Panc1 (cell line): ENCODE data around the gene CCDC102A. TPM values are rescaled to one million over a fixed set of nuclear protein-coding genes. Genes with fewer than 3 reads are reported as not detected.

Source experiments
- ATAC-seq: fragments of 200-7000 bp; cut with Tn5 transposase; 2 replicates; pipeline ENCODE4 v1.9.1; 2020; ENCODE audit warnings: mild to moderate bottlenecking, moderate library complexity
- BruUV-seq: library from RNA; stranded (reverse); fragments of 400-500 nt; replicated peaks from 2 replicates; lab custom pipeline; 2021; lab: Mats Ljungman, UMichigan
- CTCF ChIA-PET: fragments of 300-600 bp; sonication (Branson Sonifier 250); formaldehyde crosslinking; loops from one replicate; lab custom pipeline; 2022; ENCODE audit warnings: antibody characterized with exemption; lab: Charles Lee
- POLR2A ChIA-PET: fragments of 300-600 bp; sonication (Branson Sonifier 250); formaldehyde crosslinking; loops from one replicate; lab custom pipeline; 2022; ENCODE audit warnings: antibody characterized with exemption; lab: Charles Lee
- DNase-seq: peaks from one replicate; pipeline ENCODE4 v3.0.0-alpha.2; 2010; ENCODE audit warnings: low read depth, low spot score
- H3K27ac ChIP-seq: 2 replicates; pipeline ENCODE4 v1.5.1; 2011; ENCODE audit warnings: mild to moderate bottlenecking, low read length, inconsistent platforms
- H3K27me3 ChIP-seq: fragments of 200-500 bp; sonication (Bioruptor generic); 2 replicates; pipeline ENCODE4 v1.6.0; 2014; ENCODE audit warnings: low read length, inconsistent platforms; ENCODE audit not compliant: control insufficient read depth, insufficient read depth
- H3K36me3 ChIP-seq: fragments of 200-500 bp; sonication (Bioruptor generic); 2 replicates; pipeline ENCODE4 v1.5.1; 2014; ENCODE audit warnings: inconsistent platforms, mild to moderate bottlenecking, low read length, moderate library complexity; ENCODE audit not compliant: control insufficient read depth, insufficient read depth
- H3K4me1 ChIP-seq: 2 replicates; pipeline ENCODE4 v1.5.1; 2011; ENCODE audit warnings: inconsistent platforms, mild to moderate bottlenecking, low read length, moderate library complexity; ENCODE audit not compliant: control insufficient read depth, insufficient read depth
- H3K4me3 ChIP-seq, 2 experiments: 2 replicates each; pipeline ENCODE4 v1.5.1; 2011 to 2012; ENCODE audit warnings: low read depth in 2 of 2, low read length in 2 of 2, mild to moderate bottlenecking in 2 of 2, inconsistent platforms in 1 of 2, moderate library complexity in 1 of 2
- H3K9me3 ChIP-seq: fragments of 200-500 bp; sonication (Bioruptor generic); 2 replicates; pipeline ENCODE4 v1.5.1; 2014; ENCODE audit warnings: low read depth, mild to moderate bottlenecking, inconsistent platforms, low read length, moderate library complexity; ENCODE audit not compliant: control insufficient read depth, insufficient read depth
- POLR2AphosphoS5 ChIP-seq: IDR thresholded peaks from 2 replicates; pipeline ENCODE4 v1.6.1; 2012; ENCODE audit warnings: mild to moderate bottlenecking, low read depth, low read length, moderate library complexity
- SIN3A ChIP-seq: IDR thresholded peaks from 2 replicates; pipeline ENCODE4 v1.6.1; 2012; ENCODE audit warnings: low read depth, mild to moderate bottlenecking, low read length, moderate library complexity, borderline replicate concordance; ENCODE audit not compliant: insufficient read depth
- TCF7L2 ChIP-seq: IDR thresholded peaks from 2 replicates; pipeline ENCODE4 v1.6.1; 2011; ENCODE audit warnings: mild to moderate bottlenecking, low read depth, low read length, inconsistent platforms
- in situ Hi-C: cut with HindIII; loops from 2 replicates; pipeline ENCODE4 v1.10.0; 2016; ENCODE audit warnings: low sequenced_read_pairs, low pct_unique_long_range_greater_than_20kb
- intact Hi-C: fragments of 100-400 bp; cut with micrococcal nuclease; formaldehyde crosslinking; loops from one replicate; pipeline ENCODE4 v1.10.0; 2022; ENCODE audit not compliant: unreplicated experiment
- total RNA-seq: library from RNA; stranded (reverse); gene quantifications from one replicate; pipeline ENCODE4 v1.2.1, GENCODE V29; 2021; ENCODE audit not compliant: unreplicated experiment
- TF ChIP-seq, protein P1 (sequence below), 2 experiments: IDR thresholded peaks; 2 replicates each; pipeline ENCODE4 v1.6.1; 2011 to 2012; ENCODE audit warnings: low read depth in 2 of 2, control low read depth in 1 of 2, low read length in 1 of 2, mild to moderate bottlenecking in 1 of 2, moderate library complexity in 1 of 2; ENCODE audit not compliant: insufficient read depth in 1 of 2
- TF ChIP-seq, protein P2 (sequence below): fragments of 450-650 bp; IDR thresholded peaks from 2 replicates; pipeline ENCODE4 v1.5.1; 2017; ENCODE audit warnings: mild to moderate bottlenecking

CCDC102A gene
- total RNA-seq, 1 experiment from 2014 or later, result 12.9 TPM

DNA sequence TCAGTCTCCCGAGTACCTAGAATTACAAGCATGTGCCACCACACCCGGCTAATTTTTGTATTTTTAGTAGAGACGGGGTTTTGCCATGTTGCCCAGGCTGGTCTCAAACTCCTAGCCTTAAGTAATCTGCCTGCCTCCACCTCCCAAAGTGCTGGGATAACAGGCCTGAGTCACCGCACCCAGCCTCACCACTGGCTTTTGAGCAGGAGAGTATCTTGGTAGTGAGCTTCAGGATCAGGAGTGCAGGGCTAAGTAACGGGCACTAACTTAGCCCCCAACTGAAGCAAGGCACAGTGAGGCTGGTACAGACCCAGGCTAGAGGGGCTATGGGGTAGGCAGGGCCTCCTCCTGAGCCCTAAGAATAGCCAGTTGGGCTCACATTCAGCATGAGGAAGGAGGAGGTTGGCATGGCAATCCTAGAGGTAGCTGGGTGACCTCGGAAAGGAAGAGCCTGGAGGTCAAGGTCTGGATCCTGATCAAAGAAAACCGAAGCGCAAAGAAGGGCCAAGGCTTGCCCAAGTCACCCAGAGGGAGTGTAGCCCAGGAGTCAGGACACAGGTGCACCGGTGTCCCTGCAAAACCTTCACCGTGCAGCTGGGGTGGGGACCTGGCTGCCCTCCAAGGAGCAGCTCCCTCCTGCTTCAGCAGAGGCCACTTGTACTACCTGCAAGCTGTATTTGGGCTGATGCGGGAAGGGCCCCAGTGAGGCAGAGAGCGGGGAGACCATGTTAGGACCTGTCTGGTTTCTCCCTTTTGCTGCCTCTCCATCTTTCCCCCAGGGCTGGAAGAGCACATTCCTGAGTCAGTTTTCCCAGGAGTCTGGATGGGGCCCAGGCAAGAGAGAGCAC, 4.8 kb upstream of the CCDC102A start:
- Histone ChIP-seq H3K4me1 (peaks cover 3% of the 10 kb centered on the region; the same call in 1 of the 2 replicates), H3K36me3 (no peaks in the 10 kb centered on the region), H3K27me3 (no peaks in the 10 kb centered on the region), H3K27ac (no peak overlapping the region), H3K9me3 (no peaks in the 10 kb centered on the region), H3K4me3 (no peak overlapping the region)
- TF ChIP-seq SIN3A (no peak), TCF7L2 (no peak), POLR2AphosphoS5 (no peak)
- TF ChIP-seq, protein P1, sequence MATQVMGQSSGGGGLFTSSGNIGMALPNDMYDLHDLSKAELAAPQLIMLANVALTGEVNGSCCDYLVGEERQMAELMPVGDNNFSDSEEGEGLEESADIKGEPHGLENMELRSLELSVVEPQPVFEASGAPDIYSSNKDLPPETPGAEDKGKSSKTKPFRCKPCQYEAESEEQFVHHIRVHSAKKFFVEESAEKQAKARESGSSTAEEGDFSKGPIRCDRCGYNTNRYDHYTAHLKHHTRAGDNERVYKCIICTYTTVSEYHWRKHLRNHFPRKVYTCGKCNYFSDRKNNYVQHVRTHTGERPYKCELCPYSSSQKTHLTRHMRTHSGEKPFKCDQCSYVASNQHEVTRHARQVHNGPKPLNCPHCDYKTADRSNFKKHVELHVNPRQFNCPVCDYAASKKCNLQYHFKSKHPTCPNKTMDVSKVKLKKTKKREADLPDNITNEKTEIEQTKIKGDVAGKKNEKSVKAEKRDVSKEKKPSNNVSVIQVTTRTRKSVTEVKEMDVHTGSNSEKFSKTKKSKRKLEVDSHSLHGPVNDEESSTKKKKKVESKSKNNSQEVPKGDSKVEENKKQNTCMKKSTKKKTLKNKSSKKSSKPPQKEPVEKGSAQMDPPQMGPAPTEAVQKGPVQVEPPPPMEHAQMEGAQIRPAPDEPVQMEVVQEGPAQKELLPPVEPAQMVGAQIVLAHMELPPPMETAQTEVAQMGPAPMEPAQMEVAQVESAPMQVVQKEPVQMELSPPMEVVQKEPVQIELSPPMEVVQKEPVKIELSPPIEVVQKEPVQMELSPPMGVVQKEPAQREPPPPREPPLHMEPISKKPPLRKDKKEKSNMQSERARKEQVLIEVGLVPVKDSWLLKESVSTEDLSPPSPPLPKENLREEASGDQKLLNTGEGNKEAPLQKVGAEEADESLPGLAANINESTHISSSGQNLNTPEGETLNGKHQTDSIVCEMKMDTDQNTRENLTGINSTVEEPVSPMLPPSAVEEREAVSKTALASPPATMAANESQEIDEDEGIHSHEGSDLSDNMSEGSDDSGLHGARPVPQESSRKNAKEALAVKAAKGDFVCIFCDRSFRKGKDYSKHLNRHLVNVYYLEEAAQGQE (IDR thresholded peaks at IDR 0.05; ENCODE audit: insufficient read depth in 1 of 2, low read depth in 2 of 2, low read length in 1 of 2), result no peak
- TF ChIP-seq, protein P2, sequence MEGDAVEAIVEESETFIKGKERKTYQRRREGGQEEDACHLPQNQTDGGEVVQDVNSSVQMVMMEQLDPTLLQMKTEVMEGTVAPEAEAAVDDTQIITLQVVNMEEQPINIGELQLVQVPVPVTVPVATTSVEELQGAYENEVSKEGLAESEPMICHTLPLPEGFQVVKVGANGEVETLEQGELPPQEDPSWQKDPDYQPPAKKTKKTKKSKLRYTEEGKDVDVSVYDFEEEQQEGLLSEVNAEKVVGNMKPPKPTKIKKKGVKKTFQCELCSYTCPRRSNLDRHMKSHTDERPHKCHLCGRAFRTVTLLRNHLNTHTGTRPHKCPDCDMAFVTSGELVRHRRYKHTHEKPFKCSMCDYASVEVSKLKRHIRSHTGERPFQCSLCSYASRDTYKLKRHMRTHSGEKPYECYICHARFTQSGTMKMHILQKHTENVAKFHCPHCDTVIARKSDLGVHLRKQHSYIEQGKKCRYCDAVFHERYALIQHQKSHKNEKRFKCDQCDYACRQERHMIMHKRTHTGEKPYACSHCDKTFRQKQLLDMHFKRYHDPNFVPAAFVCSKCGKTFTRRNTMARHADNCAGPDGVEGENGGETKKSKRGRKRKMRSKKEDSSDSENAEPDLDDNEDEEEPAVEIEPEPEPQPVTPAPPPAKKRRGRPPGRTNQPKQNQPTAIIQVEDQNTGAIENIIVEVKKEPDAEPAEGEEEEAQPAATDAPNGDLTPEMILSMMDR, result no peak
- ATAC-seq, result no peak
- intact Hi-C loops, result no loop called here
- no TSS peak for BruUV-seq
- ChIA-PET POLR2A (no interaction called here), CTCF (no interaction called here)
- no peak for DNase-seq
- in situ Hi-C loops, result no loop called here

DNA sequence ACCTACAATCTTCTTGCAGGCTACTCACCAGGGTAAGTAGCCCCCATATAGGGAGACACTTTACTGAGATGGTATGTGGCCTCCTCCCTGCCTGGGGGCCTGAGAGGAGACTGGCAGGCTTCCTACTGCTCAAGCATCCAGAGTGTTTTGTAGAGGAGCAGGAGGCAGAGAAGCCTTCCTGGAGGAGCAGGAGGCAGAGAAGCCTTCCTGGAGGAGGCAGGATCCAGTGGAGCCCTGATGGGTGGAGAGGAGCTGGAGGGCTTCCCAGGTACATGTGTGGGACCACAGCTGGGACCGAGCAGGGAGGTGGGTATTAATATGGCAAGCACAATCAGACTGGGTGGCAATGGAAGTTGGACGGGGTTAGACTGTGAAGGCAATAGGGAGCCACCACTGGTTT, 4.0 kb upstream of the CCDC102A start:
- POLR2A ChIA-PET, result no interaction called here
- in situ Hi-C loops, result no loop called here
- TF ChIP-seq, protein P2, result no peak
- no peak for TF ChIP-seq SIN3A
- TF ChIP-seq POLR2AphosphoS5, result no peak
- TF ChIP-seq, protein P1 (IDR thresholded peaks at IDR 0.05; ENCODE audit: insufficient read depth in 1 of 2, low read depth in 2 of 2, low read length in 1 of 2), result no peak
- no peak for TF ChIP-seq TCF7L2

More for the DNA sequence above, 4.0 kb upstream of the CCDC102A start:
- ATAC-seq (no peak), DNase-seq (no peak)
- intact Hi-C loops, result no loop called here
- no peak overlapping the region for H3K27ac ChIP-seq
- H3K4me3 ChIP-seq, result no peak overlapping the region
- H3K27me3 ChIP-seq, result no peaks in the 10 kb centered on the region
- H3K9me3 ChIP-seq, result no peaks in the 10 kb centered on the region
- no peaks in the 10 kb centered on the region for H3K36me3 ChIP-seq
- BruUV-seq, result no TSS peak
- H3K4me1 ChIP-seq, result peaks cover 3% of the 10 kb centered on the region
- CTCF ChIA-PET, result no interaction called here
